A549 (cell line): ENCODE data around the gene TCEA3. TPM values are rescaled to one million over a fixed set of nuclear protein-coding genes. Genes with fewer than 3 reads are reported as not detected.

Experiments used
- polyA plus RNA-seq, 4 experiments: library from polyadenylated mRNA; depleted of rRNA in 3 of 4; stranded (reverse); fragments of >200 nt; fragmentation: RNase III in 1 of 4; extraction: RNeasy Plus Mini Kit Qiagen cat#74134 plus additional on column Dnase treatment in 1 of 4; gene quantifications; 2 replicates in 3 of 4; 3 replicates in 1 of 4; pipeline ENCODE4 v1.2.3, GENCODE V29; 2011 to 2017

The TCEA3 gene
- polyA plus RNA-seq, 2 of the 4 experiments (the other 2 are of a cell fraction): 0.58 TPM

Other genes starting within 250 kb of the TCEA3 start
- gene HTR1D, start 207.2 kb downstream of the TCEA3 start, polyA plus RNA-seq (2011; rRNA removed): 8.5 and 11.2 TPM in 2 replicates
- gene HTR1D, start 207.2 kb downstream of the TCEA3 start, polyA plus RNA-seq (2017; fragmentation: RNase III; extraction: RNeasy Plus Mini Kit Qiagen cat#74134 plus additional on column Dnase treatment): 7.5 to 11.4 TPM (median 9.4 TPM) in 3 replicates
- 241 and 281 TPM in 2 replicates for gene HNRNPR, start 80.5 kb downstream of the TCEA3 start, polyA plus RNA-seq (2011; rRNA removed)
- 223 to 239 TPM (median 237 TPM) in 3 replicates for gene HNRNPR, start 80.5 kb downstream of the TCEA3 start, polyA plus RNA-seq (2017; fragmentation: RNase III; extraction: RNeasy Plus Mini Kit Qiagen cat#74134 plus additional on column Dnase treatment)
- 7.5 and 8.3 TPM in 2 replicates for gene ZNF436, start 54.9 kb downstream of the TCEA3 start, polyA plus RNA-seq (2011; rRNA removed)
- gene ZNF436, start 54.9 kb downstream of the TCEA3 start, polyA plus RNA-seq (2017; fragmentation: RNase III; extraction: RNeasy Plus Mini Kit Qiagen cat#74134 plus additional on column Dnase treatment): 4.7 to 5.1 TPM (median 4.8 TPM) in 3 replicates
- 5.2 and 5.6 TPM in 2 replicates for gene ASAP3, start 59.4 kb upstream of the TCEA3 start, polyA plus RNA-seq (2011; rRNA removed)
- gene ASAP3, start 59.4 kb upstream of the TCEA3 start, polyA plus RNA-seq (2017; fragmentation: RNase III; extraction: RNeasy Plus Mini Kit Qiagen cat#74134 plus additional on column Dnase treatment): 3.9 to 4.9 TPM (median 4.0 TPM) in 3 replicates
- gene E2F2, start 106.5 kb upstream of the TCEA3 start, polyA plus RNA-seq (2011; rRNA removed): 0.90 and 1.6 TPM in 2 replicates
- gene E2F2, start 106.5 kb upstream of the TCEA3 start, polyA plus RNA-seq (2017; fragmentation: RNase III; extraction: RNeasy Plus Mini Kit Qiagen cat#74134 plus additional on column Dnase treatment): 3.4 to 3.9 TPM (median 3.4 TPM) in 3 replicates
- 171 and 193 TPM in 2 replicates for gene ID3, start 134.8 kb upstream of the TCEA3 start, polyA plus RNA-seq (2011; rRNA removed)
- 209 to 336 TPM (median 288 TPM) in 3 replicates for gene ID3, start 134.8 kb upstream of the TCEA3 start, polyA plus RNA-seq (2017; fragmentation: RNase III; extraction: RNeasy Plus Mini Kit Qiagen cat#74134 plus additional on column Dnase treatment)